GM23338 (cell line): ENCODE measurements around the gene LSM14B.

Experiments used
- EZH2 ChIP-seq: fragments of 200-600 bp; sonication (generic); IDR thresholded peaks from one replicate; pipeline ENCODE4 v1.8.0; 2017; ENCODE audit warnings: antibody characterized with exemption, mild to moderate bottlenecking, low read depth; ENCODE audit not compliant: unreplicated experiment
- JUNB ChIP-seq: IDR thresholded peaks from one replicate; pipeline ENCODE4 v1.6.1; 2016; ENCODE audit warnings: antibody characterized with exemption; ENCODE audit not compliant: unreplicated experiment
- POLR2AphosphoS5 ChIP-seq: IDR thresholded peaks from 2 replicates; pipeline ENCODE4 v1.6.1; 2016; ENCODE audit warnings: antibody characterized with exemption, low read depth
- STAT1 ChIP-seq: IDR thresholded peaks from one replicate; pipeline ENCODE4 v1.6.1; 2016; ENCODE audit warnings: antibody characterized with exemption; ENCODE audit not compliant: unreplicated experiment
- ZNF114 ChIP-seq: fragments of 250-450 bp; sonication (Bioruptor Pico); IDR thresholded peaks from 2 replicates; pipeline ENCODE4 v1.5.0; 2020; ENCODE audit warnings: mild to moderate bottlenecking, moderate library complexity
- TF ChIP-seq, protein P1 (sequence below), 2 experiments: fragments of 200-600 bp in 1 of 2; sonication (generic) in 1 of 2; conservative IDR thresholded peaks; 2 replicates each; pipeline versions ENCODE4 v1.5.1 to v1.6.1; 2016 to 2017; ENCODE audit warnings: antibody characterized with exemption in 2 of 2, low read depth in 2 of 2, mild to moderate bottlenecking in 2 of 2, moderate library complexity in 1 of 2

DNA sequence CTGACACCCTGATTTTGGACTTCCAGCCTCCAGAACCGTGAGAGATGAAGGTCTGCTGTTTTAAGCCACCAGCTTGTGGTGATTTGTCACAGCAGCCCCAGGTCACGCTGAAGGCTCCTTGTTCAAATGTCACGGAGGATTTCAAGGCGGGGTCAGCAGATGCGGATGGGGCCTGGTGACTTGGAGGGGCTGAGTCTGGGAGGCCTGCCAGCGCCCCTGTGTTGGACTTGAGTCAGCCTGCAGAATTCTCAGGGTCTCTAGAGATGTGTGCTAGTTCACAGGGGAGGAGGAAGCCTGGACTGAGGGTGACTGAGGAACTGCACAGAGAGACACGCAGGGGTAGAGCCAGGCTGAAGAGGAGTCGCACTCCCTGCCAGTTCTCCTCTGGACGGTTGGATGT, 37.1 kb upstream of the LSM14B start:
- TF ChIP-seq, protein P1, sequence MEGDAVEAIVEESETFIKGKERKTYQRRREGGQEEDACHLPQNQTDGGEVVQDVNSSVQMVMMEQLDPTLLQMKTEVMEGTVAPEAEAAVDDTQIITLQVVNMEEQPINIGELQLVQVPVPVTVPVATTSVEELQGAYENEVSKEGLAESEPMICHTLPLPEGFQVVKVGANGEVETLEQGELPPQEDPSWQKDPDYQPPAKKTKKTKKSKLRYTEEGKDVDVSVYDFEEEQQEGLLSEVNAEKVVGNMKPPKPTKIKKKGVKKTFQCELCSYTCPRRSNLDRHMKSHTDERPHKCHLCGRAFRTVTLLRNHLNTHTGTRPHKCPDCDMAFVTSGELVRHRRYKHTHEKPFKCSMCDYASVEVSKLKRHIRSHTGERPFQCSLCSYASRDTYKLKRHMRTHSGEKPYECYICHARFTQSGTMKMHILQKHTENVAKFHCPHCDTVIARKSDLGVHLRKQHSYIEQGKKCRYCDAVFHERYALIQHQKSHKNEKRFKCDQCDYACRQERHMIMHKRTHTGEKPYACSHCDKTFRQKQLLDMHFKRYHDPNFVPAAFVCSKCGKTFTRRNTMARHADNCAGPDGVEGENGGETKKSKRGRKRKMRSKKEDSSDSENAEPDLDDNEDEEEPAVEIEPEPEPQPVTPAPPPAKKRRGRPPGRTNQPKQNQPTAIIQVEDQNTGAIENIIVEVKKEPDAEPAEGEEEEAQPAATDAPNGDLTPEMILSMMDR (conservative IDR thresholded peaks at IDR 0.05; ENCODE audit: low read depth in 2 of 2), result no peak
- TF ChIP-seq POLR2AphosphoS5 (no peak), EZH2 (no peak), ZNF114 (CRISPR knock-in tag) (no peak), STAT1 (no peak), JUNB (no peak)
